Upper lobe of left lung (tissue), 6 donors: Measurements from ENCODE around the gene BANP. TPM values are rescaled to one million over a fixed set of nuclear protein-coding genes. Genes with fewer than 3 reads are reported as not detected.

Experiments
- ATAC-seq, 2 donors: fragments of 200-7000 bp; cut with Tn5 transposase; one replicate each; pipeline ENCODE4 v1.9.1; 2022; ENCODE audit warnings: mild to moderate bottlenecking in 2 of 2, moderate library complexity in 2 of 2; ENCODE audit not compliant: low FRiP score in 2 of 2
- DNase-seq, 2 donors: peaks; one replicate each; pipeline ENCODE4 v3.0.0-alpha.2; 2019 to 2020
- H3K27ac ChIP-seq, 4 donors: fragments of 200-600 bp; sonication (generic); one replicate each; pipeline ENCODE4 v1.5.1; 2016 to 2019
- H3K27me3 ChIP-seq, 4 donors: fragments of 200-600 bp; sonication (generic); one replicate each; pipeline ENCODE4 v1.5.1; 2017 to 2019
- H3K36me3 ChIP-seq, 4 donors: fragments of 200-600 bp; sonication (generic); one replicate each; pipeline ENCODE4 v1.5.1; 2016 to 2019
- H3K4me1 ChIP-seq, 4 donors: fragments of 200-600 bp; sonication (generic); one replicate each; pipeline ENCODE4 v1.5.1; 2018 to 2019
- H3K4me3 ChIP-seq, 4 donors: fragments of 200-600 bp; sonication (generic); one replicate each; pipeline ENCODE4 v1.5.1; 2017 to 2019; ENCODE audit warnings: mild to moderate bottlenecking in 2 of 4, moderate library complexity in 1 of 4
- H3K9me3 ChIP-seq, 4 donors: fragments of 200-600 bp; sonication (generic); one replicate each; pipeline ENCODE4 v1.5.1; 2018 to 2019
- CTCF ChIP-seq, 6 experiments: fragments of 450-650 bp in 4 of 6; fragments of 200-600 bp in 2 of 6; sonication (generic) in 2 of 6; IDR thresholded peaks; one replicate each; pipeline ENCODE4 v1.5.1; 2016 to 2019; ENCODE audit warnings: antibody characterized with exemption in 6 of 6
- EP300 ChIP-seq, 4 donors: sonication (generic); formaldehyde crosslinking; IDR thresholded peaks; one replicate each; pipeline ENCODE4 v1.5.1; 2017; ENCODE audit warnings: antibody characterized with exemption in 4 of 4, control low read depth in 2 of 4
- POLR2A ChIP-seq, 4 donors: fragments of 450-650 bp; IDR thresholded peaks; one replicate each; pipeline ENCODE4 v1.5.1; 2016 to 2017; ENCODE audit warnings: antibody characterized with exemption in 4 of 4, mild to moderate bottlenecking in 2 of 4
- POLR2AphosphoS5 ChIP-seq, 2 donors: sonication (generic); formaldehyde crosslinking; IDR thresholded peaks; one replicate each; pipeline ENCODE4 v1.5.1; 2017; ENCODE audit warnings: antibody characterized with exemption in 2 of 2
- WGBS, 2 donors: methylation state at CpG; one replicate each; pipeline ENCODE4 v1.1.5; 2017 to 2018; 5-methylcytosine and 5-hydroxymethylcytosine counted together
- total RNA-seq, 6 donors: library from RNA; depleted of rRNA in 4 of 6; stranded (reverse); fragments of >200 nt in 4 of 6; gene quantifications; one replicate each; pipeline versions ENCODE4 v1.1.0 to v1.2.1, GENCODE V29; 2016 to 2021
- donor health status: DM: no; HTN: no; CAD: no; lungs with moderate emphysema.
- donor health status: DM: no; HTN: yes; CAD: no; lungs with severe emphysema.

Gene BANP
- total RNA-seq, 6 donors from 2014 or later: 15.2 to 47.1 (median 24.4) TPM

- peaks cover 0 to 8% (median 6%) of the 10 kb centered on the region in 4 donors for H3K4me1 ChIP-seq
- H3K4me3 ChIP-seq: no peak overlapping the region
- peaks cover 0 to 70% (median 36%) of the 10 kb centered on the region in 4 donors for H3K36me3 ChIP-seq
- WGBS, 2 donors: 91 to 92% methylated on average over 14 of the region's 14 CpGs
- H3K9me3 ChIP-seq: no peaks in the 10 kb centered on the region
- no peaks in the 10 kb centered on the region for H3K27me3 ChIP-seq
- DNase-seq (no peak), ATAC-seq (no peak)
- no peak overlapping the region for H3K27ac ChIP-seq
- TF ChIP-seq POLR2A (IDR thresholded peaks at IDR 0.05) (no peak), EP300 (IDR thresholded peaks at IDR 0.05) (no peak), CTCF (IDR thresholded peaks at IDR 0.05) (no peak), POLR2AphosphoS5 (IDR thresholded peaks at IDR 0.05) (no peak)
Measured at GRCh38 chr16:88061346-88062110, 110.3 kb downstream of the BANP start.

- WGBS, 2 donors: 79% methylated on average over 28 to 30 of the region's 30 CpGs
- peaks cover 0 to 66% (median 35%) of the 10 kb centered on the region in 4 donors for H3K36me3 ChIP-seq
- H3K4me1 ChIP-seq: peaks cover 0 to 8% (median 6%) of the 10 kb centered on the region in 4 donors
- DNase-seq (no peak), ATAC-seq (peak in 1 of 2 donors; percentile 70)
- TF ChIP-seq POLR2A (IDR thresholded peaks at IDR 0.05) (no peak), CTCF (IDR thresholded peaks at IDR 0.05) (no peak), POLR2AphosphoS5 (IDR thresholded peaks at IDR 0.05) (no peak)
- H3K9me3 ChIP-seq: no peaks in the 10 kb centered on the region
- H3K27me3 ChIP-seq: no peaks in the 10 kb centered on the region
- H3K4me3 ChIP-seq: no peak overlapping the region
- H3K27ac ChIP-seq: peak overlapping the region in 2 of 4 donors; percentile 7 to 34
Measured at GRCh38 chr16:88062341-88063210, 111.3 kb downstream of the BANP start.

- DNase-seq (no peak), ATAC-seq (peak in 1 of 2 donors; percentile 63)
- WGBS, 2 donors: 78 to 86% methylated on average over 16 of the region's 16 CpGs
- peaks cover 0 to 8% (median 6%) of the 10 kb centered on the region in 4 donors for H3K4me1 ChIP-seq
- no peak for TF ChIP-seq CTCF (IDR thresholded peaks at IDR 0.05)
- no peak for TF ChIP-seq EP300 (IDR thresholded peaks at IDR 0.05)
- TF ChIP-seq POLR2AphosphoS5 (IDR thresholded peaks at IDR 0.05): no peak
- TF ChIP-seq POLR2A (IDR thresholded peaks at IDR 0.05): no peak
- peaks cover 0 to 65% (median 34%) of the 10 kb centered on the region in 4 donors for H3K36me3 ChIP-seq
- no peak overlapping the region for H3K4me3 ChIP-seq
- no peaks in the 10 kb centered on the region for H3K27me3 ChIP-seq
- H3K27ac ChIP-seq: peak overlapping the region in 1 of 4 donors; percentile 7
- H3K9me3 ChIP-seq: no peaks in the 10 kb centered on the region
Measured at GRCh38 chr16:88063211-88063773, 112.1 kb downstream of the BANP start.

GRCh38 chr16:88064011-88064888 is 113.0 kb downstream of the BANP start:
- H3K27me3 ChIP-seq: no peaks in the 10 kb centered on the region
- TF ChIP-seq EP300 (IDR thresholded peaks at IDR 0.05) (no peak), CTCF (IDR thresholded peaks at IDR 0.05) (no peak), POLR2A (IDR thresholded peaks at IDR 0.05) (no peak), POLR2AphosphoS5 (IDR thresholded peaks at IDR 0.05) (no peak)
- ATAC-seq (no peak), DNase-seq (no peak)
- H3K4me3 ChIP-seq: no peak overlapping the region
- peaks cover 0 to 68% (median 33%) of the 10 kb centered on the region in 4 donors for H3K36me3 ChIP-seq
- no peaks in the 10 kb centered on the region for H3K9me3 ChIP-seq
- WGBS, 2 donors: 90 to 98% methylated on average over 21 to 31 of the region's 31 CpGs
- no peak overlapping the region for H3K27ac ChIP-seq
- peaks cover 0 to 8% (median 6%) of the 10 kb centered on the region in 4 donors for H3K4me1 ChIP-seq
